ENCODE data around the gene ARHGEF1.
"Not testable (repeated sequence)": the region's sequence is repeated elsewhere in the genome, so short reads cannot be mapped to it uniquely, and the experiment has no call there.

Gene ARHGEF1

GRCh38 chr19:41868989-41869300, 14.0 kb upstream of the ARHGEF1 start:
- no peak for DNase-seq (ENCODE audit: low read depth)
- no peak for TF ChIP-seq CTCF (IDR thresholded peaks at IDR 0.05; ENCODE audit: control insufficient read depth, insufficient read depth, low read depth, low read length, missing control alignments)
- no peak overlapping the region for H3K4me3 ChIP-seq (ENCODE audit: control insufficient read depth, low read depth, low read length)

DNA sequence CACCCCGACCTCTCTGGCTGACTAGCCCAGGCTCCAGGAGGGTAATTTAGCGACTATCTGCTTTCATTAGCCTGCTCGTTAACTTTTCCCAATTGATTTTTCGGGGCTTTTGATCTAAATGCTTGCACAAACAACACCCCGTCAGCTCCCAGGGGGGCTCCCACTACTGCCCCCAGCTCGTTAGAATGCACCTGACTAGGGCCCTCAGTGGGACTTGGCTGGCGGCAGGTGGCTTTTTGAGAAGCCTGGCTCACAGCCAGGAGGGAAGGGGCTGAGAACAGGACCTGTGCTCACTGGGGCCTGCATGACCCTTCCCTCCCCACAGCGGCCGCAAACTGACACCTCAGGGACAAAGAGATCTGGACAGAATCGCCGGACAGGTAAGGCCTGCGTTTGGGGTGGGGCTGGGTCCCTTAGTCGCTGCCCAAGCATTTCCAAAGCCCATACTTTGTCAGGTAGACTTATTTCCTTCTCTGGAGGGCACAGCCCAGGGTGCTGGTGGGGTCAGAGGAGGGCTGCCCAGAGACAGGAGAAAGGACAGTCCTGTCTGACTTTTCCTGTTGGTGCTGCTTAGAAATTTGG, 13.5 kb upstream of the ARHGEF1 start:
- no peak for DNase-seq (ENCODE audit: low read depth)
- H3K4me3 ChIP-seq (ENCODE audit: control insufficient read depth, low read depth, low read length), result no peak overlapping the region

GRCh38 chr19:41870401-41870873, 12.5 kb upstream of the ARHGEF1 start:
- no peak overlapping the region for H3K4me3 ChIP-seq (ENCODE audit: control insufficient read depth, low read depth, low read length)
- DNase-seq (ENCODE audit: low read depth), result no peak
- TF ChIP-seq CTCF (IDR thresholded peaks at IDR 0.05; ENCODE audit: control insufficient read depth, insufficient read depth, low read depth, low read length, missing control alignments), result no peak

More for the DNA sequence above, 13.5 kb upstream of the ARHGEF1 start:
- TF ChIP-seq CTCF (IDR thresholded peaks at IDR 0.05; ENCODE audit: control insufficient read depth, insufficient read depth, low read depth, low read length, missing control alignments), result no peak

- no peak overlapping the region for H3K4me3 ChIP-seq (ENCODE audit: control insufficient read depth, low read depth, low read length)
- DNase-seq (ENCODE audit: low read depth), result no peak
- no peak for TF ChIP-seq CTCF (IDR thresholded peaks at IDR 0.05; ENCODE audit: control insufficient read depth, insufficient read depth, low read depth, low read length, missing control alignments)
Measured at GRCh38 chr19:41871573-41872383, 11.2 kb upstream of the ARHGEF1 start.

DNA sequence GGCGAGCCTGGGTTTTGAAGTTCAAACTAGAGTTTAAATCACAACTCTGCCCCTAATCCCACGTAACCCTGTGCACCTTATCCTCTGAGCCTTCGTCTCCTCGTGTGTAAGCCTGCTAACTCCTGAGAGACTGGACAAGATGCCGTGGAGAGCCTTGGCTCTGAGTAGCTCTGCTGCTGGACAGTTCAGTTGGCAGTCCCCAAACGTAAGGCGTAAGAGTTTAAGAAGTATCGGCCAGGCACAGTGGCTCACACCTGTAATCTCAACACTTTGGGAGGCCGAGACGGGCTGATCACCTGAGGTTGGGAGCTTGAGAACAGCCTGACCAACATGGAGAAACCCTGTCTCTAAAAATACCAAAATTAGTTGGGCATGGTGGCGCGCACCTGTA, 10.6 kb upstream of the ARHGEF1 start:
- DNase-seq (ENCODE audit: low read depth), result no peak
- no peak overlapping the region for H3K4me3 ChIP-seq (ENCODE audit: control insufficient read depth, low read depth, low read length)
- no peak for TF ChIP-seq CTCF (IDR thresholded peaks at IDR 0.05; ENCODE audit: control insufficient read depth, insufficient read depth, low read depth, low read length, missing control alignments)

DNA sequence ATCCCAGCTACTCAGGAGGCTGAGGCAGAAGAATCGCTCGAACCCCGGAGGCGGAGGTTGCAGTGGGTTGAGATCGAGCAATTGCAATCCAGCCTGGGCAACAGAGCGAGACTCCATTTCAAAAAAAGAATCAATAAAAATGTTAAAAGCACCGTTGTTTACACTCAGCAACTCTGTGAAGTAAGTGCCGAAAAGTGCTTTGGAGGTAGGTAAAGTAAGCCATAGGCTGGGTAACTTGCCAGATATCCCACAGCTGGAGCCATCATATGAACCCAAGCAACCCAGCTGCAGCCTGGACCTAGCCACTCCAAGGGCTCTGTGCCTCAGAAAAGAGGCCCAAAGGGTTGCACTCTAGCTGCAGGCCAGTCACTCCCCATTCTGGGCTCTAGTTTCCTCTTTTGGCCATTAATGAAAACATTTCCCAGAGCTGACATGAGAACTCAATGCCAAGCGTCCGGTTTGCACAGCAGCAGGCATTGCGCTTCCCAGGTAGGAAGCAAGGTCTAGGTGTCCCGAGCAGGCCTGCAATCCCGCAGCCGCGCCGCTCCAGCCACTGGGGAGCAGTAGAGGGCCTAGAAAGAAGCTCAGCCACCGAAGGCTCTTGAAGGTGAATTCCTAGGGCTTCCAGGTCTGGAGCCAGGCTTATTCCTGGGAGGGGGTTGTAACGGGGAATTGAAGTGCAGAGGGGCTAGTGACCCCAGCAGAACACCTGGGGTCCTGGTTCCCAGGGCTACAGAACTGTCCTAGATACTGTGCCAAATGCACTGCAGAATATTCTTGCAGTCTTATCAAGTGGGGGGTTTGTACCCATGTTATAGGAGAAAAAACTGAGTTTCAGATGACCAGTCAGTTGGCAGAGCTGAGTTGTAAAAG, 10.0 kb upstream of the ARHGEF1 start:
- TF ChIP-seq CTCF (IDR thresholded peaks at IDR 0.05; ENCODE audit: control insufficient read depth, insufficient read depth, low read depth, low read length, missing control alignments), result peak; percentile 72
- H3K4me3 ChIP-seq (ENCODE audit: control insufficient read depth, low read depth, low read length), result no peak overlapping the region
- DNase-seq (ENCODE audit: low read depth), result no peak

- not testable (repeated sequence) for H3K4me3 ChIP-seq (ENCODE audit: control insufficient read depth, low read depth, low read length); DNase-seq (ENCODE audit: low read depth)
Measured at GRCh38 chr19:41875973-41876372, 7.0 kb upstream of the ARHGEF1 start.

All from AG09309 (cell line).